ENCODE results near the gene ARHGEF39.

DNA sequence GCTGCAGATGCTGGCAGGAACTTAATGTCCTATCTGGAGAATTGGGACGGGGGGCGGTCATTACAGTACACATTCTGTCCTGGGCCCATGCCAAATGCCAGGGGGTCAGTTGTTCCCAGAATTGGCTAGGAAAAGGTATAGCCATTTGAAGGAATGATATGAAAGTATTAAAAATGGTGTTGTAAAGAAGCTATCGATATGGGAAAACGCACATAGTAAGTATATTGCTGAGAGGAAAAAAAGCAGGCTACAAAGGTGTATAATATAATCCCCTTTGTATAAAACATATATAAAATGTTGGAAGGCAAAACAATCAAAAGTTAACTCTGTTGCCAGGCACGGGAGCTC is 450 bp upstream of the ARHGEF39 start:
- TF ChIP-seq, protein P1, sequence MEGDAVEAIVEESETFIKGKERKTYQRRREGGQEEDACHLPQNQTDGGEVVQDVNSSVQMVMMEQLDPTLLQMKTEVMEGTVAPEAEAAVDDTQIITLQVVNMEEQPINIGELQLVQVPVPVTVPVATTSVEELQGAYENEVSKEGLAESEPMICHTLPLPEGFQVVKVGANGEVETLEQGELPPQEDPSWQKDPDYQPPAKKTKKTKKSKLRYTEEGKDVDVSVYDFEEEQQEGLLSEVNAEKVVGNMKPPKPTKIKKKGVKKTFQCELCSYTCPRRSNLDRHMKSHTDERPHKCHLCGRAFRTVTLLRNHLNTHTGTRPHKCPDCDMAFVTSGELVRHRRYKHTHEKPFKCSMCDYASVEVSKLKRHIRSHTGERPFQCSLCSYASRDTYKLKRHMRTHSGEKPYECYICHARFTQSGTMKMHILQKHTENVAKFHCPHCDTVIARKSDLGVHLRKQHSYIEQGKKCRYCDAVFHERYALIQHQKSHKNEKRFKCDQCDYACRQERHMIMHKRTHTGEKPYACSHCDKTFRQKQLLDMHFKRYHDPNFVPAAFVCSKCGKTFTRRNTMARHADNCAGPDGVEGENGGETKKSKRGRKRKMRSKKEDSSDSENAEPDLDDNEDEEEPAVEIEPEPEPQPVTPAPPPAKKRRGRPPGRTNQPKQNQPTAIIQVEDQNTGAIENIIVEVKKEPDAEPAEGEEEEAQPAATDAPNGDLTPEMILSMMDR (conservative IDR thresholded peaks at IDR 0.05): peak; percentile 42
- TF ChIP-seq ZFX (IDR thresholded peaks at IDR 0.05): no peak
